Measurements from ENCODE around the gene PLAU.

DNA sequence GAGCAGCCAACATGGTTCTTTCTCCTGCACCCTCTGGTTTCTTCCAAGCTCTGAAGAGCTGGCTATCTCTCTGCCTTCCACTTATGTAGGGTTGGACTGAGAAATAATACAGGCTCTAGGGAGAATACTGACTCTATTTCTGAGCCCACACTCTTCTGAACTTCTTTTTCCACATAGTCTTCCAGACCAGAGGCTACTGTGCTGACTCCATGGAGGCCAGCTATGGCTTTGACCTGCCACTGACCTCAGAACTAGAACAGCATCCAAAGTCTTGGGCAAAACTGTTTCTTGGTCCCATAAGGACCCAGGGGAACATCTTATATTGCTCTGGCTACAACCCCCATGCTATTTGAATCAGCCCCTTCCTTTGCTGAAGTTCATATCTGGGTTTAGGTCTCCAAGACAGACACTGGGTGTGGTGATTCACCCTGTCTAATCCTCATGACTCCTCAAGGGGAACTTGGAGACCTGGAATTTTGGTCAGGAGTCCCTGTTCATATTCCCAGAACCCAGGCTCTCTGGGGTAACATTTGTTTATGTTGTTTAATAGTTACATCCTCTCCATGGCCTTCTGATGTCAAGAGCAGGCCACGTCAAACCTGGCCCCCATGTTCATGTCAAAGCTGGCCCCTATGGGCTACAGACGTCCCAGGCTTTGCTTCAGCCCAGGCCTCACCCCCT, 12.1 kb upstream of the PLAU start:
- TF ChIP-seq EZH2phosphoT487 (IDR thresholded peaks at IDR 0.05; ENCODE audit: low read length), result no peak
- no peak for TF ChIP-seq EZH2 (optimal IDR thresholded peaks at IDR 0.05; ENCODE audit: low read depth, low read length)

Measured in MM.1S (cell line).